DOHH2 (cell line): ENCODE measurements around the gene MYL5.
"Not testable (repeated sequence)": the region's sequence is repeated elsewhere in the genome, so short reads cannot be mapped to it uniquely, and the experiment has no call there.

Experiments used
- H3F3A ChIP-seq: fragments of 200-600 bp; sonication (generic), shearing (Covaris generic); 2 replicates; pipeline ENCODE4 v1.6.0; 2016; ENCODE audit warnings: antibody characterized with exemption, mild to moderate bottlenecking; ENCODE audit not compliant: control insufficient read depth, insufficient read depth
- H3K27ac ChIP-seq: fragments of 200-600 bp; sonication (generic); 2 replicates; pipeline ENCODE4 v1.5.1; 2014; ENCODE audit warnings: low read depth, mild to moderate bottlenecking, low read length, moderate library complexity
- H3K27me3 ChIP-seq: fragments of 200-600 bp; sonication (generic); 2 replicates; pipeline ENCODE4 v1.6.1; 2014; ENCODE audit warnings: mild to moderate bottlenecking, low read length, mixed read lengths; ENCODE audit not compliant: control insufficient read depth
- H3K36me3 ChIP-seq: fragments of 200-600 bp; sonication (generic); 2 replicates; pipeline ENCODE4 v1.6.1; 2014; ENCODE audit warnings: mild to moderate bottlenecking, low read length, moderate library complexity, mixed read lengths; ENCODE audit not compliant: control insufficient read depth
- H3K4me1 ChIP-seq: fragments of 200-600 bp; sonication (generic); 2 replicates; pipeline ENCODE4 v1.6.1; 2014; ENCODE audit warnings: mild to moderate bottlenecking, low read length, mixed read lengths; ENCODE audit not compliant: control insufficient read depth
- H3K4me2 ChIP-seq: fragments of 200-600 bp; sonication (generic); 2 replicates; pipeline ENCODE4 v1.6.0; 2014; ENCODE audit warnings: mild to moderate bottlenecking, low read length, moderate library complexity
- H3K4me3 ChIP-seq: fragments of 200-600 bp; sonication (generic); 2 replicates; pipeline ENCODE4 v1.5.1; 2014; ENCODE audit warnings: mild to moderate bottlenecking, low read length, mixed read lengths
- H3K79me2 ChIP-seq: fragments of 200-600 bp; sonication (generic); 2 replicates; pipeline ENCODE4 v1.6.1; 2014; ENCODE audit warnings: mild to moderate bottlenecking, low read length, mixed read lengths; ENCODE audit not compliant: control insufficient read depth
- H3K9me2 ChIP-seq: fragments of 200-600 bp; sonication (generic); replicated peaks from 2 replicates; pipeline ENCODE4 v1.6.1; 2014; ENCODE audit warnings: mild to moderate bottlenecking, low read length, mixed read lengths; ENCODE audit not compliant: control insufficient read depth
- H3K9me3 ChIP-seq: fragments of 200-600 bp; sonication (generic); 2 replicates; pipeline ENCODE4 v1.6.1; 2014; ENCODE audit warnings: antibody characterized with exemption, low read length, mixed read lengths; ENCODE audit not compliant: control insufficient read depth, insufficient read depth
- H4K20me1 ChIP-seq: fragments of 200-600 bp; sonication (generic); 2 replicates; pipeline ENCODE4 v1.6.0; 2014; ENCODE audit warnings: low read depth, mild to moderate bottlenecking, antibody characterized with exemption, low read length, moderate library complexity; ENCODE audit not compliant: control insufficient read depth, insufficient read depth
- CTCF ChIP-seq: fragments of 200-600 bp; sonication (generic); IDR thresholded peaks from one replicate; pipeline ENCODE4 v1.5.1; 2014; ENCODE audit warnings: antibody characterized with exemption, mild to moderate bottlenecking, low read depth, low read length; ENCODE audit not compliant: poor library complexity, severe bottlenecking
- EZH2phosphoT487 ChIP-seq: fragments of 200-600 bp; sonication (generic); IDR thresholded peaks from 2 replicates; pipeline ENCODE4 v1.6.1; 2017; ENCODE audit warnings: borderline replicate concordance, mild to moderate bottlenecking, antibody characterized with exemption, low read length, moderate library complexity, mixed read lengths

The MYL5 gene

GRCh38 chr4:669806-670559 is 4.4 kb upstream of the MYL5 start:
- not testable (repeated sequence) for H4K20me1 ChIP-seq, H3K4me2 ChIP-seq, H3K27ac ChIP-seq, H3K9me2 ChIP-seq, H3K4me3 ChIP-seq, H3K4me1 ChIP-seq, H3F3A ChIP-seq, H3K9me3 ChIP-seq, H3K27me3 ChIP-seq
- peaks cover 21% of the 10 kb centered on the region for H3K79me2 ChIP-seq
- peaks cover 39% of the 10 kb centered on the region for H3K36me3 ChIP-seq

GRCh38 chr4:671769-672168 is 2.6 kb upstream of the MYL5 start:
- no peak overlapping the region for H3K4me2 ChIP-seq
- H3K4me3 ChIP-seq, result no peak overlapping the region
- H3K27ac ChIP-seq, result no peak overlapping the region
- no peaks in the 10 kb centered on the region for H3K9me2 ChIP-seq
- H4K20me1 ChIP-seq, result no peaks in the 10 kb centered on the region
- H3K4me1 ChIP-seq, result peaks cover 27% of the 10 kb centered on the region
- peaks cover 10% of the 10 kb centered on the region for H3F3A ChIP-seq
- no peaks in the 10 kb centered on the region for H3K27me3 ChIP-seq
- H3K79me2 ChIP-seq, result peaks cover 26% of the 10 kb centered on the region
- H3K9me3 ChIP-seq, result no peaks in the 10 kb centered on the region
- TF ChIP-seq EZH2phosphoT487, result no peak
- TF ChIP-seq CTCF, result no peak
- H3K36me3 ChIP-seq, result peaks cover 44% of the 10 kb centered on the region

GRCh38 chr4:673349-674091 is 822 bp upstream of the MYL5 start:
- H3F3A ChIP-seq, result peaks cover 10% of the 10 kb centered on the region
- no peak for TF ChIP-seq EZH2phosphoT487
- no peak for TF ChIP-seq CTCF
- H3K36me3 ChIP-seq, result peaks cover 44% of the 10 kb centered on the region
- no peaks in the 10 kb centered on the region for H4K20me1 ChIP-seq
- peak overlapping the region; percentile 98 for H3K4me2 ChIP-seq
- H3K27me3 ChIP-seq, result no peaks in the 10 kb centered on the region
- H3K27ac ChIP-seq, result peak overlapping the region; percentile 19
- peak overlapping the region; percentile 89 for H3K4me3 ChIP-seq
- H3K9me2 ChIP-seq, result no peaks in the 10 kb centered on the region
- peaks cover 44% of the 10 kb centered on the region for H3K4me1 ChIP-seq
- no peaks in the 10 kb centered on the region for H3K9me3 ChIP-seq
- H3K79me2 ChIP-seq, result peaks cover 26% of the 10 kb centered on the region
